K562 (cell line): ENCODE results near the gene TMEM200B. TPM values are rescaled to one million over a fixed set of nuclear protein-coding genes. Genes with fewer than 3 reads are reported as not detected.

ENCODE experiments used
- BCOR ChIP-seq: fragments of 450-650 bp; IDR thresholded peaks from 2 replicates; pipeline ENCODE4 v1.6.1; 2016
- C11orf30 ChIP-seq: fragments of 450-650 bp; IDR thresholded peaks from 2 replicates; pipeline ENCODE4 v1.6.1; 2016; ENCODE audit warnings: low read depth, mild to moderate bottlenecking
- MTA1 ChIP-seq: fragments of 450-650 bp; IDR thresholded peaks from 2 replicates; pipeline ENCODE4 v1.6.1; 2017; ENCODE audit warnings: borderline replicate concordance
- MTA3 ChIP-seq: fragments of 450-650 bp; formaldehyde crosslinking; IDR thresholded peaks from 2 replicates; pipeline ENCODE4 v1.6.1; 2017; ENCODE audit warnings: mild to moderate bottlenecking, borderline replicate concordance
- NBN ChIP-seq: fragments of 450-650 bp; IDR thresholded peaks from 2 replicates; pipeline ENCODE4 v1.6.1; 2016; ENCODE audit warnings: low read depth, mild to moderate bottlenecking
- ZNF584 ChIP-seq: fragments of 200-800 bp; sonication (Bioruptor generic); IDR thresholded peaks from 2 replicates; pipeline ENCODE4 v1.6.1; 2016; ENCODE audit warnings: low read depth, mild to moderate bottlenecking, missing genetic modification characterization, missing compliant biosample characterization
- ZNF79 ChIP-seq: fragments of 250-450 bp; sonication (Bioruptor Pico); IDR thresholded peaks from 2 replicates; pipeline ENCODE4 v1.4.0; 2020; ENCODE audit warnings: low read depth, mild to moderate bottlenecking, moderate library complexity
- polyA plus RNA-seq, 8 experiments: library from polyadenylated mRNA; depleted of rRNA in 4 of 8; stranded (reverse) in 5 of 8; unstranded in 3 of 8; fragments of >200 nt; fragmentation: Nextera tagmentation in 2 of 8; fragmentation: Illumina TruSeq in 1 of 8; extraction: Ambion mirVana in 2 of 8; extraction: Trizol in 1 of 8; gene quantifications; 2 replicates each; pipeline versions ENCODE4 v1.2.1 to v1.2.3, GENCODE V29; 2011 to 2014; ENCODE audit warnings: inconsistent platforms in 1 of 8, missing spikeins in 1 of 8
- total RNA-seq, 7 experiments: library from RNA; depleted of rRNA in 6 of 7; stranded (reverse); fragments of >200 nt in 6 of 7; fragmentation: Illumina TruSeq in 2 of 7; extraction: Trizol in 2 of 7; gene quantifications; 2 replicates each; pipeline versions ENCODE4 v1.2.1 to v1.2.3, GENCODE V29; 2011 to 2021; ENCODE audit warnings: low replicate concordance in 1 of 7
- TF ChIP-seq, protein P1 (sequence below): fragments of 450-650 bp; IDR thresholded peaks from 2 replicates; pipeline ENCODE4 v1.7.0; 2016; ENCODE audit warnings: borderline replicate concordance
- TF ChIP-seq, protein P2 (sequence below): sonication (generic); formaldehyde crosslinking; IDR thresholded peaks from 2 replicates; pipeline ENCODE4 v1.8.1; 2022; ENCODE audit warnings: missing genetic modification reagents
- TF ChIP-seq, protein P3 (sequence below): fragments of 250-450 bp; sonication (Bioruptor Pico); IDR thresholded peaks from 2 replicates; pipeline ENCODE4 v1.5.0; 2021; ENCODE audit warnings: mild to moderate bottlenecking, moderate library complexity

Gene TMEM200B
- total and polyA plus RNA-seq, 9 of the 15 experiments (the other 6 are each of a cell fraction or from before 2014, with no cell fraction given), result 0.04 to 0.35 (median 0.10) TPM; not detected in 1

GRCh38 chr1:29128739-29129138 is 5.0 kb upstream of the TMEM200B start (continued):
- TF ChIP-seq, protein P1, sequence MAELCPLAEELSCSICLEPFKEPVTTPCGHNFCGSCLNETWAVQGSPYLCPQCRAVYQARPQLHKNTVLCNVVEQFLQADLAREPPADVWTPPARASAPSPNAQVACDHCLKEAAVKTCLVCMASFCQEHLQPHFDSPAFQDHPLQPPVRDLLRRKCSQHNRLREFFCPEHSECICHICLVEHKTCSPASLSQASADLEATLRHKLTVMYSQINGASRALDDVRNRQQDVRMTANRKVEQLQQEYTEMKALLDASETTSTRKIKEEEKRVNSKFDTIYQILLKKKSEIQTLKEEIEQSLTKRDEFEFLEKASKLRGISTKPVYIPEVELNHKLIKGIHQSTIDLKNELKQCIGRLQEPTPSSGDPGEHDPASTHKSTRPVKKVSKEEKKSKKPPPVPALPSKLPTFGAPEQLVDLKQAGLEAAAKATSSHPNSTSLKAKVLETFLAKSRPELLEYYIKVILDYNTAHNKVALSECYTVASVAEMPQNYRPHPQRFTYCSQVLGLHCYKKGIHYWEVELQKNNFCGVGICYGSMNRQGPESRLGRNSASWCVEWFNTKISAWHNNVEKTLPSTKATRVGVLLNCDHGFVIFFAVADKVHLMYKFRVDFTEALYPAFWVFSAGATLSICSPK, result no peak
- TF ChIP-seq NBN (no peak), MTA1 (no peak), BCOR (no peak), ZNF584 (no peak), MTA3 (no peak), C11orf30 (no peak), ZNF79 (CRISPR knock-in tag) (no peak)
- TF ChIP-seq, protein P2, sequence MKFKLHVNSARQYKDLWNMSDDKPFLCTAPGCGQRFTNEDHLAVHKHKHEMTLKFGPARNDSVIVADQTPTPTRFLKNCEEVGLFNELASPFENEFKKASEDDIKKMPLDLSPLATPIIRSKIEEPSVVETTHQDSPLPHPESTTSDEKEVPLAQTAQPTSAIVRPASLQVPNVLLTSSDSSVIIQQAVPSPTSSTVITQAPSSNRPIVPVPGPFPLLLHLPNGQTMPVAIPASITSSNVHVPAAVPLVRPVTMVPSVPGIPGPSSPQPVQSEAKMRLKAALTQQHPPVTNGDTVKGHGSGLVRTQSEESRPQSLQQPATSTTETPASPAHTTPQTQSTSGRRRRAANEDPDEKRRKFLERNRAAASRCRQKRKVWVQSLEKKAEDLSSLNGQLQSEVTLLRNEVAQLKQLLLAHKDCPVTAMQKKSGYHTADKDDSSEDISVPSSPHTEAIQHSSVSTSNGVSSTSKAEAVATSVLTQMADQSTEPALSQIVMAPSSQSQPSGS (CRISPR knock-in tag), result no peak
- TF ChIP-seq, protein P3, sequence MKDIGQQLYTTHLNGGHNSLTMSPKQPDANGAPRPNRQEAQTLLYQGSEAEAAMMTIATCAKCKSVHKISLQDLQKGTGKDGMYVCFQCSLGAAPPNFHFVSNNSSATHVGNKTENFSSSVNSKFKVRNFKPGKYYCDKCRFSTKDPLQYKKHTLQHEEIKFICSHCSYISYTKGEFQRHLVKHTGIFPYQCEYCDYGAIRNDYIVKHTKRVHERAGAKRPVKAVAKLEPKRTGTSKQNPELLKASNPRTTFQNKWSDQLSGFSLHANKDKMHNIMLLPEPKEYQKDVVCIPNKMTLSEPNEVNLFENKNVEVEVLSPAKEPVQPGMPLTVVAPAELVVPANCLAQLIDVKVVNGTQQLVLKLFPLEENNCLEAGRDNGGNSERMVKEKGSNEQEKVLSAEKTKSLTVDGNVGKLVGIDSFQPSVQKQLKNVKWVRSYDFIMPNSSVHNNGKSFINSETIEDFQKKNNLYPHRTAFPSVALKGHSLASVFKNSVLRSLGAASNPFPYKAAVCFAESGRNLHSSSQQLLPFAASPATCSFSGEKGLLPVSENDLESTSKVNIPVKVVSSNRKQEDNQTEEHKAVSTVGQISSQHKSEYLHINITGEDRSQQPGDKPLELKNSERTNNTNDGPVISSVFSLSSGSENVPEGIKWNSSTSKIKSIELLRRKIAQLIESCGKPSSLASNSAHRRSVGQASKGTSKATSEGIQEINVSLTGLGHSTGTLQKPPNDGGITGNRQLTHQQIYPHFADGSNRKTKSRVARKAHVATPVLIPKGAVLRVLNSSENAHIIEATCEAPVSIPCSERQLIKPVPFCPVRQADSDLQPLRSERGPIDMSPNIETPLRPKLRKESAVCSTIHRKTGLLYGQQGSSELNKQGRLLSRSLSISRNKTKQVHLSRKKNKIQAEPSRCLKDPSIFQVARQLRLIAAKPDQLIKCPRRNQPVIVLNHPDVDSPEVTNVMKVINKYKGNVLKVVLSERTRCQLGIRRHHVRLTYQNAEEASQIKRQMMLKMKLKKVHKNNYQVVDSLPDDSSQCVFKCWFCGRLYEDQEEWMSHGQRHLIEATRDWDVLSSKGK, result no peak
- TF ChIP-seq, all 486 proteins: peak for 0
